GM23248 (cell line): ENCODE results near the gene CCN2.

Experiments used
- EZH2 ChIP-seq: fragments of 200-600 bp; sonication (generic); IDR thresholded peaks from 2 replicates; pipeline ENCODE4 v1.6.1; 2018; ENCODE audit warnings: antibody characterized with exemption, mild to moderate bottlenecking; ENCODE audit not compliant: insufficient read depth, poor library complexity, severe bottlenecking
- EZH2phosphoT487 ChIP-seq: fragments of 200-600 bp; sonication (generic); IDR thresholded peaks from 2 replicates; pipeline ENCODE4 v1.6.1; 2018; ENCODE audit warnings: antibody characterized with exemption, moderate library complexity, mild to moderate bottlenecking, low read depth; ENCODE audit not compliant: insufficient read depth

DNA sequence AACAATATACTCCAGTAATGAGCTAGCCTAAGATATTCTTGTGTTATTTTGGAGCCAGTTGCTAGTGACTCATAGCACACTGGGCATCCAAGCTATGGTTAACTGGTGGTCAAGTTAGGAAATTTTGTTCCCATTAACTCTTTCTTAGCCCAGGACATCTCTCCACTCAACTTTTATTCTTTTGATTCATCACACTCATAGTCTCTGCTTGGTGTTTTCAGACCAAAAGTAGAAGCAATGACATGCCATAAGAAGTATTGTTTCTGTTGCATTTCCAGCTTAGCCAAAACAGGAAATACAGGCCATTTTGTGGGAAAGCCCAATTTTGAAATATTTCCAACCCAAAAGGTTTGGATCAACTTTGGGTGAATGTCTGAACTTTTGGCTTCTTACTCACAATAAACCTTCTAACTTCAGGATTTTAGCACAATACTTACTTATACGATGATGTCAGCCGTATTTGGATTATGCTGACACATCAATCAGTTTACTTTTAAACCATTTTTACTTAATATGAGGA lies 31.6 kb upstream of the CCN2 start:
- TF ChIP-seq EZH2phosphoT487 (no peak), EZH2 (no peak)
